CD4-positive, alpha-beta T cell treated with Interleukin-17A for 1 hour (primary cell): ENCODE results near the gene MAP4K2.

ENCODE experiments used
- DNase-seq: peaks from one replicate; pipeline ENCODE4 v3.0.0-alpha.2; 2020

Gene MAP4K2

GRCh38 chr11:64810891-64811272, 7.9 kb upstream of the MAP4K2 start:
- DNase-seq, result peak; percentile 68

DNA sequence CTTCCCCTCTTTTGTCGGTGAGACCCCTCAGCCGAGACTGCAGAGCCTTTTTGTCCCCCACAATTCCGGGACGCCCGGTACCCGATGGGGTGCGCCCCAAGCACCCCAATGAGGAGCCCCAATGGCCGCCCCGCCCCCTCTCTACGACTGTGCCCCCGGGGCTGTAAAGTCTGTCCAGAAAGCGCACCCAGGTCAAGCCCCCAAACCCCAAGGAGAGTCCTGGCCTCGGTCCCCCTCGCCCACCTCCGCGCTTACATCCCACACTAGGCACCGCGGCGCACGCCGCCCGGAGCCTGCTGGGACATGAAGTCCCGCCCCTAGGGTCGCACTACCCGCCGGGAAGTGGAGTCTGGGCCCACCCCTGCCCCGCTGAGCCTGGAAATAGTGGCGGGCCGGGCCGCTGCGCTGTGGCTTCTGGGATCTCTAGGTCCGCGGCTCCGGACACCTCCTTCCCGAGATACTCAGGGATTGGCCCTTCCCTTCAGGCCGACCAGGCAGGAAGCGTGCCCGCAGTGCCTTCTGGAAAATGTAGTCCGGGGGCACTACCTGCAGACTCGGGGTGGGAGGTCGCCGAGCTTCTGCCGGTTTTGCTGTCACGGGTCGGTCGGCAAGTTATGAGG, 7.4 kb upstream of the MAP4K2 start, which contains the start of gene MEN1:
MEN1 (minus strand) TSS at position 281 of the 620 bp plus-strand sequence. CDS start 442 bp downstream, outside the sequence.
- DNase-seq, result peak; percentile 82

GRCh38 chr11:64809781-64810241, 6.8 kb upstream of the MAP4K2 start:
- DNase-seq, result no peak

GRCh38 chr11:64805481-64805880, 2.5 kb upstream of the MAP4K2 start:
- no peak for DNase-seq

DNA sequence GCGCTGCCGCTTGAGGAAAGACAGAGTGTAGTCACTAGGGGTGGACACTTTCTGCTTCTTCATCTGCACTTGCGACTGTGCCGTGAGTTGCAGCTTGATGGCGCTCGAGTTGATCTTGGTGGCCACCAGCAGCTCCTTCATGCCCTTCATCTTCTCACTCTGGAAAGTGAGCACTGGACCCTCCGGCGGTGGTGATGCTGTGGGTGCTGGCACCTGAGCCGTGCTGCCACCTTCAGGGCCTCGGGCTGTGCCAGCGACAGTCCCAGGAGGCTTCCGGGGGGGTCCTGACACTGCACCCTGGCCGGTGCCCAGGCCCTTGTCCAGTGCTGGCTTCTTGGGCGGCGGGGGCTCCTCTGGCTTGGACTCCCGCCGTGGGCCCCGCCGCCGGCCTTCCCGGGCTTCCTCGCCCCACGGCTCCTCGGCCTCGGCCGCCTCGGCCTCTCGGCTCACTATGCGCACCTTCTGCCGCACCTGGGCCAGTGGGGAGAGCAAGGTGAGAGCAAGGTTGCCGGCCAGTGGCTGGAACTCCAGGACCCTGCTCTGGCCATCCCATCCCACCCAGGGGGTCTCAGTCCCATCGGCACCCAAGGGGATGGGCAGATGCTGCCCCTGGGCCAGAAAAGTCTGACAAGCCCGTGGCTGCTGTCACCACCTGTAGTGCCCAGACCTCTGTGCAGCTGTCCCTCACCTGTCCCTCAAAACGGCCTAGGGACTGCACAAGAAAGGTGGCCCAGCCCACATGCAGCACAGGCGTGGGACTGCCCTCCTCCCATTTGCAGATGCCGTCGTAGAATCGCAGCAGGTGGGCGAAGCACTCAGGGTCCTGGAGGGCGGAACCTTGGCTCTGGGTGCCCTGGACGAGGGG, 1.6 kb upstream of the MAP4K2 start:
- DNase-seq, result no peak

- no peak for DNase-seq
Measured at GRCh38 chr11:64803846-64804345, 882 bp upstream of the MAP4K2 start.

DNA sequence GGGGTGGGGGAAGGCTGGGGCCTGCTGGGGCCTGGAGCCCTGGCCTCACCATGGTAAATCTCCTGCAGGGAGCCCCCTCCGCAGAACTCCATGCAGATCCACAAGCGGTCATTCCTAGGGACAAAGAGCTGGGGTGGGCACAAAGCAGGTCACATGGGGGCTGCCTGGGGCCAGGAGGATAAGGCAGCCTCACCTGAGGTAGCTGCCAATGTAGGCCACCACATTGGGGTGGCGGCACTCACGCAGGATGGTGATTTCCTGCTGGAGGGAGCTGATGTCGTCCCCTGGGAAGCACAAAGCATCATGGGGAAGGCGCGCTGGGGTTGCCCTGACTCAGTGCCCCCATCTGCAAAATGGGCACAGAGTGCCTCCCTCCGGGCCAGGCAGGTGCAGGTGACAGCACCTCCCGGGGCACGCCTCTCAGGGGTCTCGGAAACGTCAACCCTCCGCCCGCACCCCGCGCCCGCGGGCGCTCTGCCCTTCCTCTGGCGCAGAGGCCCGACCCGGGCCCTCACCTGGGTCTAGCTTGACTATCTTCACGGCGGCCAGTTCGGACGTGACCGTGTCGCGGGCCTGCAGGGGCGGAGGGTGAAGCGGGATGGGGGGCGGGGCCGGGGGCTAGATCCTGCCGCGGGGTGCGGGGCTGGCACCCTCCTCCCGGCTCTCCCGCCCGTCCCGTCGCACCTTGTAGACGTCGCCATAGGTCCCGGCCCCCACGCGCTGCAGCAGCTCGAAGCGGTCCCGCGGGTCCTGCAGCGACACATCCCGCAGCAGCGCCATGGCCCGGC, 450 bp downstream of the MAP4K2 start:
- peak; percentile 56 for DNase-seq

- DNase-seq, result peak; percentile 13
Measured at GRCh38 chr11:64801561-64802369, 1.2 kb downstream of the MAP4K2 start.

- no peak for DNase-seq
Measured at GRCh38 chr11:64801158-64801464, 1.9 kb downstream of the MAP4K2 start.

DNA sequence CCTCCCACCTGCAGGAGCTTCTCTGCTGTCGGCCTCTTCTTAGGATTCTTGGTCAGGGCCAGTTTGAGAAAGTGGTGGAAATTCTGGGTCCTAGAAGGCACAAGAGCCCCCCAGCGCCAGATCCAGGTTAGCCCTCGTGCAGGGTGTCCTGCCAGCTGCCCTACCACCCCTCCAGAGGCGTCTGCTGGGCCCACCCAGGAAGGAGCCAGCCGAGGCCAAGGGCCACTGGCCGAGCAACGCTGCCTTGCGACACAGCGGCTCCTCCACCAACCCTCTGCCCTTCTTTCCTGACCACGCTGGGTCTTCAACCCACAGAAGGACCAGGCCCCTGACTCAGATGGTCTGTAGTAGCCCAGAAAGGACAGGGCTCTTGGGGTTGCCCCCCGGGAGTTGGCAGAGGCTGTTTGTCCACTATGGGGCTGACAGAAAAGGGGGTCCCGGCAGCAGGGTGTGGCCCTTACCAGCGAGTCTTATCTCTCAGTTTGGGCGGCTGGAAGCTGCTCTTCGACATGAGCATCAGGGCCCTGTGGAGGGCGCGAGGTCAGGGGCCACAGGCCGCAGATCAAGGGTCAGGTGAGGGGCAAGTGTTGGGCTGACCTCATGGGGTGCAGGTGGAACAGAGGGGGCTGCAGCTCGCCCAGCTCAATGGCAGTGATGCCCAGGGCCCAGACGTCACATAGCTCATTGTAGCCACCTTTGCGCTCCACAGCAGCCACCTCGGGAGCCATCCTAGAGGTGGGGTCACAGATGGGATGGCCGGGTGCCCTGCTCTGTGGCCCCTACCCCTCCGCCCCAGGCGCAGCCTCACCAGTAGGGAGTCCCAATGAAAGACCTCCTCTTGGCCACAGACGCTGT, 2.5 kb downstream of the MAP4K2 start:
- no peak for DNase-seq

DNA sequence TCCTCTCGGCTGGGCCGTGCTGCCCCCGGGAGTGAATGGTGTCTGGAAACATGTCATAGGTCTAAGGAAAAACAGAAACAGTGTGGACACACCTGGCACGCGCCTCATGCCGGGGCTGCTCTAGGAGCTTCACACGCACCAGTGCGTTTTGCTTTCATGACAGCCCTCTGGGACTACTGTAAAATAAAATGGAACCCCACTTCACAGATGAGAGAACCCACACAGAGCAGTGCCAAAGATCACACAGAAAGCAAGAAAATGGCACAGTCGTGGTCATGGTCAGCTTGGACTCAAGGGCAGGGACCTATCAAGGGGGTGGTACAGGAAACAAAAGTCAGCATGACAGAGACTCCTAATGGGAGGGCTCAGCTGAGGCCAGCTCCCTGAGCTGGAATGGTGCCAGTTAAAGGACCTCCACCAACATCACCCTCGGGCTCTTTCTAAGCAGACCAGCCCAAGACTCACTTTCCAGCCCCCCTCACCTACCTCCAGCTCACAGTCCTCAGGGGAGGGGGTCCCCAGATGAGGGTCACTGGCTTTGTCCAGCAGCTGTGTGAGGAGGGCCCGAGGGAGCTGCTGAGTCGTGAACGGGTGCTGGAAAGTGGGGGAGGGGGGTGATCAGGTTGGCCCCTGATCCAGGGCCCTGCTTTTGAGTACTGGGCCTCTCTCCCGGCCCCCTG, 3.3 kb downstream of the MAP4K2 start:
- DNase-seq, result no peak

- no peak for DNase-seq
Measured at GRCh38 chr11:64799256-64799622, 3.8 kb downstream of the MAP4K2 start.

GRCh38 chr11:64796757-64797541, 6.1 kb downstream of the MAP4K2 start:
- DNase-seq, result no peak

GRCh38 chr11:64796047-64796756, 6.8 kb downstream of the MAP4K2 start:
- no peak for DNase-seq

DNA sequence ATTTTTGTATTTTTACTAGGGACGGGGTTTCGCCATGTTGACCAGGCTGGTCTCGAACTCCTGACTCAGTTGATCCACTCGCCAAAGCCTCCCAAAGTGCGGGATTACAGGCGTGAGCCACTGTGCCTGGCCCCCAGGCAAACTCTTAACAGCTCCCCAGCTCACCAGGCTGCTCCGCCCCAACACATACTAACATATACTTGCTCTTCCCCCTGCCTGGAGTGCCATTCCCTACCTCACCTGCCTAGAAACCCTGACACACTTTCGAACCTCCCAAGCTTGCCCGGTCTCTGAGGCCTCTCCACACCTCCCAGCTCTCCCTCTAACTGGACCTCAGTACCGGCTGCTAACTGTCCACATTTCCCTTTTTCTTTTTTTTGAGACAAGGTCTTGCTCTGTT, 8.5 kb downstream of the MAP4K2 start:
- DNase-seq, result no peak

GRCh38 chr11:64793271-64794160, 9.5 kb downstream of the MAP4K2 start:
- DNase-seq, result no peak

GRCh38 chr11:64792482-64792881, 10.5 kb downstream of the MAP4K2 start:
- DNase-seq, result no peak

DNA sequence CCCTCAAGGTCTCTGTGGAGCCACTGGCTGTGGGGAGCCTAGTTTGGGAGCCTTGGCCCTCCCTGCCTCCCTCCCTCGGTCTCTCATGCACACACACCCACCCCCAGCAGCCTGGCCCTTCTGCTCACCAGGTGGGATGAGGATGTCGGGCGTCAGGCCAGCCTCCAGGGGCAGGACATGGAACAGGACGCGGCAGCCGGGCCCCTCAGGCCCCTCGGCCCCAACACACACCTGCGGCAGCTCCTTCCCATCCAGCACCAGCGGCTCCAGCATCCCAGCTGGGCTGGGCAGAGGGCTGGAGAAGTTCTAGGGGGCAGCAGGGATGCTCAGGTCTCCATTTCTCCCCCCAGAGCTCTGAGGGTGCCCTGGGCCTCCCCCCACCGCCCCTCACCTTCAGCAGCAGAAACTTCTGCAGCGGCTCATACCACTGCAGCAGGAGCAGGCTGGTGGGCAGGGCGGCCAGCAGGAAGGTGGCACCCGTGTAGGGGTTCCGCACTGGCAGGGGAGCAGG, 11.2 kb downstream of the MAP4K2 start:
- no peak for DNase-seq
